Dendritic cell treated with granulocyte-macrophage colony-stimulating factor and Interleukin-4, amounts not matched to agents 40 ng/mL and 50 ng/mL, for 4 days (primary cell): Measurements from ENCODE around the gene GPC3.

Experiments used
- H3K27ac Mint-ChIP-seq: one replicate; pipeline ENCODE4 v1.8.0; 2022; ENCODE audit warnings: mild to moderate bottlenecking, mixed read lengths
- H3K27me3 Mint-ChIP-seq: one replicate; pipeline ENCODE4 v1.8.0; 2022; ENCODE audit warnings: mild to moderate bottlenecking, mixed read lengths
- H3K36me3 Mint-ChIP-seq: one replicate; pipeline ENCODE4 v1.8.0; 2022; ENCODE audit warnings: low read depth, mixed read lengths
- H3K4me1 Mint-ChIP-seq: one replicate; pipeline ENCODE4 v1.8.0; 2022; ENCODE audit warnings: low read depth, mixed read lengths
- H3K4me3 Mint-ChIP-seq: one replicate; pipeline ENCODE4 v1.8.0; 2022; ENCODE audit warnings: mild to moderate bottlenecking, moderate library complexity, mixed read lengths
- H3K9me3 Mint-ChIP-seq: one replicate; pipeline ENCODE4 v1.8.0; 2022; ENCODE audit warnings: mixed read lengths
- intact Hi-C: fragments of 100-400 bp; cut with micrococcal nuclease; formaldehyde crosslinking; loops from one replicate; pipeline ENCODE4 v1.15.0; 2022

The GPC3 gene

DNA sequence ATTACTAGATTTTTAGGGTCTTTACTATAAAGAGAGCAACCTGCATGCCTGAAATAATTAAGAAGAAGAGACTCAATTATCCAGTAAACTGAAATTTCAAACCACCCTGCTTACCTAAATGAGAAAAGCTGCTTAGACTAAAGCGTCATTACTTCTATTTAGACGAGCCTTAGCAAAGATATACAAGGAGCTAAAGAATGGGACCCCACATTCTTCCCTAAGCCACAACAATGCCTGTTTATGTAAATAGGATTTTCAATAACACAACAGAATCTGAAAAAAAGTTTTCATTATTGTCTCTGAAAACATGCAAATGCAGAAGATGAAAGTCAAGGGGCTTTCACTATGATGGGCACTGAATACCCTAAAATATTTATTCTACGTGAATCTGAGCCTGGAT lies 16.2 kb downstream of the GPC3 start:
- Mint-ChIP-seq H3K9me3 (no peaks in the 10 kb centered on the region), H3K27ac (no peak overlapping the region), H3K4me1 (no peaks in the 10 kb centered on the region), H3K27me3 (peaks cover 3% of the 10 kb centered on the region), H3K4me3 (no peak overlapping the region), H3K36me3 (no peaks in the 10 kb centered on the region)
- intact Hi-C loops: no loop called here

DNA sequence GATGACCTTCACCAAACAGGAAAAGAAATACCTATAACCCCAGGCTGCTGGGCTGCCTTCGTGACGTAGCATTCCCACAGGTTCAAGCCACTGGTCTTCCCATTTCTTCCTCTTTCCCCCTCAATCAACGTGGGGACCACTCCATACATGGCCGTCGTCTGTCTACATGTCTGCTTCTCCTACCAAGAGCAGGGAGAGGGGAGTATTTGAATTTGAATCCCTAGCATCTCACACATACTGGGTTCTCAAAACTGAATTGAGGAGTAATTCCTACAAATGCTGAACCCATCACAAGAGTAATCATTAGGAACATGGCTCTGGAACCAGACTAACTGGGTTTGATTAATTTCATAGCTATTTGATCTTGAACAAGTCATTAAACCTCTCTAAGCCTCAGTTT lies 17.3 kb downstream of the GPC3 start:
- intact Hi-C loops: no loop called here
- H3K4me3 Mint-ChIP-seq: no peak overlapping the region
- H3K27me3 Mint-ChIP-seq: peaks cover 3% of the 10 kb centered on the region
- H3K4me1 Mint-ChIP-seq: no peaks in the 10 kb centered on the region
- no peaks in the 10 kb centered on the region for H3K36me3 Mint-ChIP-seq
- no peaks in the 10 kb centered on the region for H3K9me3 Mint-ChIP-seq
- no peak overlapping the region for H3K27ac Mint-ChIP-seq

DNA sequence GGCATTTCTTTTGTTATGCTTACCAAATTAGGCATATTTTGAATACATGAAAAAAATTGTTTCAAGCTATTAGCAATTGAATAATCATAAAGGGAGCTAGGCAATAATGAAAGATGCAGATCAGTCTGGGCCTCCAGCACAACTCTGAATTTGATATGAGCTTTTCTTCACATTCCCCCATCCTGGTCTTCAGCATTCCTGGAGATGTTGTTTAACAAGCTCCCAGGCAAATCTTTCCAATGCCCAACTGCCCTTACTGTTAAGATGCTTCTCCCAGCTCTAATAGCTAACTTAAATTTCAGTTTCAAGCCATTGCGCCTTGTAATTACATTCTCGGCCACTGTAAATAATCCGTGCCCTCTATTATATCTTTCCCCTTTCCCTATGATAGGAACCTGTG lies 19.2 kb downstream of the GPC3 start:
- no peak overlapping the region for H3K27ac Mint-ChIP-seq
- H3K27me3 Mint-ChIP-seq: no peaks in the 10 kb centered on the region
- H3K4me1 Mint-ChIP-seq: no peaks in the 10 kb centered on the region
- intact Hi-C loops: no loop called here
- H3K36me3 Mint-ChIP-seq: no peaks in the 10 kb centered on the region
- H3K4me3 Mint-ChIP-seq: no peak overlapping the region
- H3K9me3 Mint-ChIP-seq: no peaks in the 10 kb centered on the region

DNA sequence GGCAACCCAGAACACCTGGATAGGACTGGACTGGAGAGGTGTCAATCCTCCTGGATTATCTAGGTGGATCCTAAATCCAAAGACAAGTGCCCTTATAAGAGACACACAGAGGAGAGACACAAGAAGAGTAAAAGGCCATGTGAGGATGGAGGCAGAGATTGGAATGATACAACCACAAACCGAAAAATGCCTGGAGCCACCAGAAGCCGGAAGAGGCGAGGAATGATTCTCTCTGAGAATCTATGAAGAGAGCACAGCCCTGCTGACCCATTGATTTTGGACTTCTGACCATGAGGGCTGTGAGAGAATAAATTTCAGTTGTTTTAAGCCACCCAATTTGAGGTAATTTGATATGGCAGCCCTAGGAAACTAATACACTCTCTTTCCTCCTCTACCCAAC lies 20.1 kb downstream of the GPC3 start:
- Mint-ChIP-seq H3K36me3 (no peaks in the 10 kb centered on the region), H3K9me3 (no peaks in the 10 kb centered on the region), H3K27me3 (no peaks in the 10 kb centered on the region), H3K27ac (no peak overlapping the region), H3K4me3 (no peak overlapping the region), H3K4me1 (no peaks in the 10 kb centered on the region)
- intact Hi-C loops: no loop called here

DNA sequence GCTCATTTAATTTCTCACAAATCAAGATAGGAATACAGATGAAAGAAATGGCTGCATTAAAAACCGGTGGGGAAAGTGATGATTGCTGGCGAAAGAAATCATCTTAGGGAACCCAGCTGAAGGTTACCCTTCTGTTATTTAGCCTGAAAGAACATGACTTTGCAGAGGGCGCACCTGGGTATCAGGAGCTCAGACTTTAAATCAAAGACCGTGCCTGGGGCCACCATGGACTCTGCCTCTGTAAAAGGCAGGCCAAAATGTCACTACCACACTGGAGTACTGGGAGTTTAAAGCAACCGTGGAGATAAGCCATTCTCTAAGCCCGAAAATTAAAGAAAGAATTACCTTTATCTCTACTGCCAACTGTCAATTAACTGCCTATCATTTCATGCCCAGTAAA lies 24.3 kb downstream of the GPC3 start:
- Mint-ChIP-seq H3K4me3 (no peak overlapping the region), H3K4me1 (no peaks in the 10 kb centered on the region), H3K36me3 (no peaks in the 10 kb centered on the region), H3K27me3 (no peaks in the 10 kb centered on the region), H3K9me3 (no peaks in the 10 kb centered on the region), H3K27ac (no peak overlapping the region)
- intact Hi-C loops: no loop called here

DNA sequence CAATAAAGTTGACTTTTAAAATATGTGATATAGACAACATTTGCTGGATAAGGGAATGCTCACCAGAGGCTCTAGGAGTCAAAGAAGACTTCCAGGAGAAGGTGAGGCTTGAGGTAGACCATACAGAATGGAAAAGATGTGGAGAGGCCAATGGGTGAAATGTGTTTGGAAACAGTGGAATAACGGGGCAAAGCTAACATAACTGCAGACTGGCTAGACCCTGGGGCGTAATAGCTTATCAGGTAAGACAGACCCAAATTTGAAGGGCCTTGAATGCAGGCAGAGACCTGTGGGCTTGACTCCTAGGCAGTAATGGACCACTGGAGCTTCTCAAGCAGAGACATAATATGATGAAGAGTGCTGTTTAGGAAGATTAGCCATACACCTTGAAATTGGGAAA lies 25.4 kb downstream of the GPC3 start:
- intact Hi-C loops: no loop called here
- Mint-ChIP-seq H3K27ac (no peak overlapping the region), H3K36me3 (no peaks in the 10 kb centered on the region), H3K4me3 (no peak overlapping the region), H3K4me1 (no peaks in the 10 kb centered on the region), H3K27me3 (no peaks in the 10 kb centered on the region), H3K9me3 (no peaks in the 10 kb centered on the region)

DNA sequence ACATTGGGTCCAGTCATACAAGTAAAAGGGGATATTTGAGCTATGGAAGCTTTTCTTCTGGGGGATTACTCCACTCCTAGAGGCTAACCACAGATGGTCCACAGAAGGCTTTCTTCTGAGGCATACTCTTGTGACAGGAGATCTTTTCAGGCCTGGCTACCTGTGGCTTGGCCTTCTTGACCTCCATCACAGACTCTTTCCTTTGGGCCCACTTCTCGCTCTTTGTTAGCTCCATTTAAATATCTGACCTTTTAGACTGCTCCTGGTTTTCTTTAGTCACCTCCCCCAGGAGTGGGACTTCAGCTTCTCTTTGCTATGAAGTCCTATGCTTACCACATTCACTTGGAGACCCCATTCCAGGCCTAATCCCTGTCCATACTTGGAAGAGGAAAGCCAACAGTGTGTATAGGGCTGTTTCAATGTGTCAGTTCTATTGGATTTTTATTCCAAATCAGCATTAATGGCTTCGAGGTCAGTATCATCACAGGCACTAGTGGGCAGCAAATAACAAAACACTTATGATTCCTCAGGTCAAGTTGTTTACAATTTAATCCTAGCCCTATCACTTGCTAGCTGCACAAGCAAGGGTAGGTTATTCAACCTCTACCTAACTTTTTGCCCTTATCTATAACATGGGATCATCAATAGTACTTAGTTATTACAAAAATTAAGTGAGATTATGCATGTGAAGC lies 26.3 kb downstream of the GPC3 start:
- Mint-ChIP-seq H3K36me3 (no peaks in the 10 kb centered on the region), H3K4me1 (no peaks in the 10 kb centered on the region), H3K4me3 (no peak overlapping the region), H3K27ac (no peak overlapping the region), H3K9me3 (no peaks in the 10 kb centered on the region), H3K27me3 (no peaks in the 10 kb centered on the region)
- intact Hi-C loops: no loop called here

DNA sequence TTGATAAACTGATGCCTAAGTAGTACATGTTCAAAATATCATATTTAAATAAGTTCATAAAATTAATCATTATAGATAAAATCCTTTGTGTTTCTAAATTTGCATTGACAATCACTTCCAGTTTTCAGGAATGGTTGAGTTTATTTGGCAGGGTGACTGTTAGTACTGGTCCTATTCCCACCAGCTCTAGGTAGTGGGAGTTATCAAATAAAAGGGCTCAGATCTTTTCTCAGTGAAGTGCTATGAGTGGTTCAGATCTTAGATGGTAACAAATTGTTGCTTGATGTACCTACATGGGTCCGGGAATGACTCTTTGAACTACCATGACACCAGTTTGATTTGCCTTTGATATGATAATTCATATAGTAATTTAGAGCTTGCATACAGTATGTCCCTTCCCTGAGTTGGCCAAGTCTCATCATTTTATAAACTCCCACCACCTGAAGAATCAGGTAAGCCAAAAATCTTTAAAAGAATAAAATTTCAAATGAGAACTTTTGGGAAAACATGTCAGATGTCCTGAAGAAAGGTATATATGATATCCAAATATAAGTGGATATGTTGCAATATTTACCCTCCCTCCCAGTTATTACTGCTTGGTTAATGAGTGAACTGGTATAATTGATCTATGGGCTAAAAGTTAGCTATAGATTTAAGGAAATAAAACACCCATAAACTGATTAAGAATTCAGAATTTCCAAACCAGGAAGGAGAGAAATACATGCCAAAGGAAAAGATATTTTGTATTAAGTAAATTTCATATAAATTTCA lies 28.6 kb downstream of the GPC3 start:
- H3K9me3 Mint-ChIP-seq: no peaks in the 10 kb centered on the region
- no peaks in the 10 kb centered on the region for H3K4me1 Mint-ChIP-seq
- no peaks in the 10 kb centered on the region for H3K27me3 Mint-ChIP-seq
- H3K27ac Mint-ChIP-seq: no peak overlapping the region
- intact Hi-C loops: no loop called here
- H3K36me3 Mint-ChIP-seq: no peaks in the 10 kb centered on the region
- H3K4me3 Mint-ChIP-seq: no peak overlapping the region

DNA sequence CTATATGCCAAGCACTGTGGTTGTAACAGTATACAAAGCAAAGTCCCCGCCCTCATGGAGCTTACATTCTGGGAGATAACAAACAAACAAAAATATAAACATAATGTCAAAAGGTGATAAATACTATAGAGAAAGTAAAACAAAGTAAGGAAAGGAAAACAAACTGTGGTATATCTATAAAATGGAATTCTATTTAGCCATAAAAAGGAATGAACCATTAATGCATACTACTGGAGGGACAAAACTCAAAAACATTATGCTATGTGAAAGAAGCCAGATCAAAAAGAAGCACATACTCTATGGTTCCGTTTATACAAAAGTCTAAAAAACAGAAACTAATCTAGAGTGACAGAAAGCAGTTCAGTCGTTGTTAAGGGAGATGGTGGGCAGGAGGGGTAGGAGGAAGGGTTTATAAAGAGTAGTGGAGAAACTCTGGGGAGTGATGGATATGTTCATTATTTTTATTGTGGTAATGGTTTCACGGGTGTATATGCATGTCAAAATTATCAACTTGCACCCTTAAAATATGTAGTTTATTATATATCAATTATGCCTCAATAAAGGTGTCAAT lies 31.5 kb downstream of the GPC3 start:
- H3K27me3 Mint-ChIP-seq: peaks cover 1% of the 10 kb centered on the region
- H3K36me3 Mint-ChIP-seq: no peaks in the 10 kb centered on the region
- no peak overlapping the region for H3K27ac Mint-ChIP-seq
- no peak overlapping the region for H3K4me3 Mint-ChIP-seq
- H3K4me1 Mint-ChIP-seq: no peaks in the 10 kb centered on the region
- H3K9me3 Mint-ChIP-seq: no peaks in the 10 kb centered on the region
- intact Hi-C loops: no loop called here

DNA sequence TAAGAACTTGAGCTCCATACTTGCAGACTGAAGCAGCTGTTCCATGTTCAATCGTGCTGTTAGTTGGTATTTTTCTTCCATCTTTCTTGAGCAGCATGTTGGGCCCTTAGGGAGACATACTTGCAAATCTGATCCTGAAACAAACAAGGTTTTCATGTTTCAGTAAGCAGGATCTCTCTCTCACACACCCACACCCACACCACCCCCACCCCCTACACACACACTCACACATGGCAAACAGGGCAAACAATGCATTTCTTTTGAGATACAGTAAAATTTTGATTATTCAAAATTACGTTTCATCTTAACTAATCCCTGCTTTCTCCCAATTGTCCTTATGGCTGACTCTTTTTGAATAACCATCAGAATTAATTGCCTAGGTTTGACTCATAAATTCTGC lies 32.3 kb downstream of the GPC3 start:
- Mint-ChIP-seq H3K27me3 (peaks cover 1% of the 10 kb centered on the region), H3K9me3 (no peaks in the 10 kb centered on the region), H3K4me1 (no peaks in the 10 kb centered on the region), H3K27ac (no peak overlapping the region), H3K4me3 (no peak overlapping the region), H3K36me3 (no peaks in the 10 kb centered on the region)
- intact Hi-C loops: no loop called here

DNA sequence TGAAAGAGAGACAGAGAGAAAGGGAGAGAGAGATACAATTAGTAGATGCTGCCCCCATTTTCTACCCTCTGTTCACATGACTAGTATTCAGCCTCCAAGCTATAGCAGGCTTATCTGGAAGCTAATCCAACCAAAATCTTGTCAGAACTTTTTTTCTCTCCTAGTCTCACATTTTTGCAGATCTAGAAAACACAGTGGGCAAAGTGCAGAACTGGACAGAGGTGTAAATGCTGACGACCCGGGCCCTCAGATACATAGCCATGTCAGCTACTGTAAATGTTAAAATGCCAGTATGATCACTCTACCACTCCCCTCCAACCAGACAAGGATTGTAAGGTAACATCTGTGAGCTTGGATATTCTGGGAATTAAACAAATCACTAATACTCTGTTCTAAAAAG lies 34.3 kb downstream of the GPC3 start:
- Mint-ChIP-seq H3K27ac (no peak overlapping the region), H3K27me3 (peaks cover 1% of the 10 kb centered on the region), H3K36me3 (no peaks in the 10 kb centered on the region), H3K9me3 (no peaks in the 10 kb centered on the region), H3K4me3 (no peak overlapping the region), H3K4me1 (no peaks in the 10 kb centered on the region)
- intact Hi-C loops: no loop called here

DNA sequence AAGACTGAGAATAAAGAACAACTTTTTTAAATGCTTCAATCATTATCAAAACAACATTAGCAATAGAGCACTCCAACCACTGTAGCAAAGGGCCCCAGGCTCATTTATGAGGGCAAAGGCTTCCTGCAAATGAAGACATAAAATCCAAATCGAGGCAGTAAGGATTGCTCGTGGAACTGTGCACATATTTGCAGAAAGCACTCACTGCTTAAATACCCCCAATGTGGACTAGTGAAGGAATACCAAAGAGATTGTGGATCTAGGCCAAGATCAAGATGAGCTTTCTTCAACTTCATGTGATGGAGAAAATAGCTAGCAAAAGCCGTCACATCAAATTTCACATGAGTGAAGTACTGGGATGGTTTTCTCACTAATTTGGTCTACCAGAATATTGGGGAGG lies 35.2 kb downstream of the GPC3 start:
- intact Hi-C loops: no loop called here
- peaks cover 1% of the 10 kb centered on the region for H3K27me3 Mint-ChIP-seq
- H3K4me1 Mint-ChIP-seq: no peaks in the 10 kb centered on the region
- no peaks in the 10 kb centered on the region for H3K36me3 Mint-ChIP-seq
- no peak overlapping the region for H3K27ac Mint-ChIP-seq
- no peaks in the 10 kb centered on the region for H3K9me3 Mint-ChIP-seq
- no peak overlapping the region for H3K4me3 Mint-ChIP-seq

DNA sequence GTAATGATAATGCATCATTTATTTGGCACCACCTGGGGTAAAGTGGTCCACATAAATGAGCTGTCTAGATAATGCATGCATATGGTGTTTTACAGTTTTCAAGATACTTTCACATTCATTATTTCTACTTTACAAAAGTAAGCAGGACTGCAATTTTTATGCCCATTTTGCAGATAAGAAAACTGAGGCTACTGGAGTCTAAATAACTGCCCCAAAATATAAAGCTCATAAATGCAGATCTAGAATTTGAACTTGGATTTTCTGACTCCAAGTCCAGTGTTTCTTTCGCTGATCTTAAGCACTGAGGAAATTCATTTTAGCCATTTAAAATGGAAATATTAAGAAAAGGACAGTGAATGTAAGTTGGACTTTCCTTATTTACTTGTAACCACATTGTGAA lies 36.5 kb downstream of the GPC3 start:
- Mint-ChIP-seq H3K4me3 (no peak overlapping the region), H3K36me3 (no peaks in the 10 kb centered on the region), H3K27ac (no peak overlapping the region), H3K4me1 (no peaks in the 10 kb centered on the region), H3K27me3 (peaks cover 1% of the 10 kb centered on the region), H3K9me3 (no peaks in the 10 kb centered on the region)
- intact Hi-C loops: no loop called here

DNA sequence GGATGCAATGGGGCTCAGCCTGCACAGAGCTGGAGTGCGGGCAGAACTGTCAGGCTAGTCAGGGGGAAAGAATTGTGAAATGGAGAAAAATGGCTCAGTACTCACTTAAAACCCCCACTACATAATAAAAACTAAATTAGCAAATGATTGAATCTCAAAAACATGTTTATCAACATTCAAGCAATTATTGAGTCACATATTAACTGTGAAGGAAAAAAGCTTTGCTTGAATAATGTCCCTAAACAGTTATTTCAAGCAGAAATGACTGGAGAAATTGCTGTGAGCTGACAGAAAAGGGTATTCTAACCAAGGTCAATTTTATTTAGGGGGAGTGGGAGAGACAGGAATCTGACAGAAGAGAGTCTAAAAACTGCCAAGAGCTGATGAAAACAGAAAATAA lies 37.4 kb downstream of the GPC3 start:
- intact Hi-C loops: no loop called here
- Mint-ChIP-seq H3K27me3 (peaks cover 1% of the 10 kb centered on the region), H3K4me3 (no peak overlapping the region), H3K9me3 (no peaks in the 10 kb centered on the region), H3K27ac (no peak overlapping the region), H3K36me3 (no peaks in the 10 kb centered on the region), H3K4me1 (no peaks in the 10 kb centered on the region)

DNA sequence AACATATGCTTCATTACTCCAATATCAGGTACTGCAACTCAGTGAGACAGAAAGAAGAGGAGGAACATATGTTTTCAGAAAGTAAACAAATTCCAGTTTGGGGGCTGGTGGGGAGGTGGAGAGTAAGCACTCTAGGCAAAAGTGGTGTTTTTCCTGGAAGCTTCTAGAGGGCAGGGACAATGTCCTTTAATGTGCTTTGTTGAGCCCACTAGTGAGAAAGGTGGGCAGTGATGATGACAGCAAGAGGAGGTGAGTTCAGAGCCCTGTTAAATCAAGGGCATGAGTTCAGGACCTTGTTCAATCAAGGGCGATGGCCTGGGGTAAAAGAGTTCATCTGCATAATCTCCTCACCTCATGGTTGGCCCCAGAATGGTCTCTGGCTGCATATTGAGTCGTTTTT lies 38.4 kb downstream of the GPC3 start:
- Mint-ChIP-seq H3K27me3 (peaks cover 1% of the 10 kb centered on the region), H3K4me1 (no peaks in the 10 kb centered on the region), H3K27ac (no peak overlapping the region), H3K4me3 (no peak overlapping the region), H3K36me3 (no peaks in the 10 kb centered on the region), H3K9me3 (no peaks in the 10 kb centered on the region)
- intact Hi-C loops: no loop called here
